Right lung (tissue), 5 donors: ENCODE measurements around the gene ZNF324B. TPM values are rescaled to one million over a fixed set of nuclear protein-coding genes. Genes with fewer than 3 reads are reported as not detected.
A peak's percentile ranks its signal among the peaks of the same experiment; 100 is the strongest.
"Not testable (repeated sequence)": the region's sequence is repeated elsewhere in the genome, so short reads cannot be mapped to it uniquely, and the experiment has no call there.

Source experiments
- DNase-seq, 2 donors: peaks; one replicate each; pipeline ENCODE4 v3.0.0-alpha.2; 2013
- polyA plus RNA-seq, 5 donors: library from polyadenylated mRNA; unstranded; fragments of 120-200 nt; gene quantifications; one replicate each; pipeline versions ENCODE4 v1.2.1 to v1.2.3, GENCODE V29; 2013; ENCODE audit warnings: inconsistent platforms in 1 of 5, low replicate concordance in 1 of 5; ENCODE audit not compliant: insufficient read length in 5 of 5, insufficient read depth in 1 of 5

Gene ZNF324B
- polyA plus RNA-seq, 5 donors: 4.6 to 8.0 (median 6.7) TPM

DNA sequence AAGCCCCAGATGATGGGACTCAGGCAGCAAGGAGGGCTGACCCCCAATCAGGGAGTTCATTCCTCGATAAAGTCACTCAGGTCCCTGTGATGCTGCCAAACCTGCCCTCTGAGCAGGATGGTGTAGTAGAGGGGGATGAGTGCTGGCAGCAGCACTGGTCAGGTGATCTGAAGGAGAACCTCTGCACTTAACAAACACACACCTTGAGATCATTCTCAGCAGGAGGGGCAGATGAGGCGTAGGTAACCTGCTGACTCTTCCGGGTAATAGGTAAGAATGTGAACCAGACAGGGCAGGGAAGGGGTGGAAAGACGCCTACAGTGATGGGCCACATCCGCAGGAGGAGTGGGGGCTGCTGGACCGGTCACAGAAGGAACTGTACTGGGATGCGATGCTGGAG, 27.9 kb downstream of the ZNF324B start:
- no peak for DNase-seq

DNA sequence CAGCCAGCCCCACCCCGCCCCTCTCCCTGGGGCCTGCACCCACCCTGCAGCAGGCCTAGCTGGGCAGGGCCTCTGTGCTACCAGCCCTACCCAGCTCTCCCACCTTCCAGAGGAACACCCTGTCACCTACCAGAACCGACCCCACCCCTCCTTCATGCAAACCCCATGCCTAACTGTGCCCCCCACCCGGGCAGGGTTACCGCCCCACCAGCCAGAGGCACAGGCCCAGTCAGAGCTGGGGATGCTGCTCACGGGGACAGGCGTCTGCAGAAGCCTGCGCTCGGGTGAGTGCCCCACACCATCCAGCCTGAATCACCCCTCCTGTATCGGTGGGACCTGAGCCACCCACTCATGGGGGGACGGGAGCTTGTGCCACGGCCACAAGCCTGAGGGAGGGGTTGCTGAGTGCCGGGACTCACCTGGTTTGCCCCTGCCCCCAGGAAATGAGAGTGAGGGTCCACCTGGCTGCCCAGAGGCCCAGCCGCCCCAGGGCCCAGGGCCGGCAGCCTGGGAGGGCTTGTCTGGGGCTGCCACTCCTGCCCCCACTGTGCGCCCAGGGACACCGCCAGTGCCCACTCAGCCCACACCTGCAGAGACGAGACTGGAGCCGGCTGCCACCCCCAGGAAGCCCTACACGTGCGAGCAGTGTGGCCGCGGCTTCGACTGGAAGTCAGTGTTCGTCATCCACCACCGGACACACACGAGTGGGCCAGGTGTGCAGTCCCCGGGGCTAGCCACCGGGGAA, 28.5 kb downstream of the ZNF324B start:
- DNase-seq: no peak

DNA sequence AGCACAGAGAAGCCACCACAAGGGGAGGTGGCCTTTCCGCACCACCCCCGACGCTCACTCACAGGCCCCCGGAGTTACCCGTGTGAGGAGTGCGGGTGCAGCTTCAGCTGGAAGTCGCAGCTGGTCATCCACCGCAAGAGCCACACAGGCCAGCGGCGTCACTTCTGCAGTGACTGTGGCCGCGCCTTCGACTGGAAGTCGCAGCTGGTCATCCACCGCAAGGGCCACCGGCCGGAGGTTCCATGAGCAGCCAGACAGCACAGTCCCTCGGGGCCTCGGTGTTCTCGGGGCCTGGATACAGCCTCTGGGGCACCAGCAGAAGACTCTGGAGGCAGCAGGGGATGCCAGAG, 29.0 kb downstream of the ZNF324B start:
- no peak for DNase-seq

DNA sequence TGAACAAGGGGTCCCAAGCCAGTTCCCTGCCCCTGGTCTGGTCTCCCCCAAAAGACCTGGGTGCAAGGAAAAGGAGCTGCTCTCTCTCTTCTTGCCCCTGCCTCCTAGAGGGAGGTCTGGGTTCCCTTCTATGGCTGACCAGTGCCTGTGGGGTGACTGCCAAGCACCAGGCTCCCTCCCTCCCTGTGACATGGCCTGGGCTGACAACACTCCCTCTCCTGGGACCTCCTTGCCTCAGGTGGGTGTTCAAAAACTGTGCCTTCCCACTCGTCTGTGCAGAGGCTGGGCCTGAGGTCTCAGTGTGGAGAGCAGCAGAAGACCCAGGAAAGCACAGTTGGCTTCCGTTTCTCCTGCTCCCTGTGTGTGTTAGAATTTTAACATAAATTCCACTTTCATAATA, 29.4 kb downstream of the ZNF324B start:
- DNase-seq: no peak

DNA sequence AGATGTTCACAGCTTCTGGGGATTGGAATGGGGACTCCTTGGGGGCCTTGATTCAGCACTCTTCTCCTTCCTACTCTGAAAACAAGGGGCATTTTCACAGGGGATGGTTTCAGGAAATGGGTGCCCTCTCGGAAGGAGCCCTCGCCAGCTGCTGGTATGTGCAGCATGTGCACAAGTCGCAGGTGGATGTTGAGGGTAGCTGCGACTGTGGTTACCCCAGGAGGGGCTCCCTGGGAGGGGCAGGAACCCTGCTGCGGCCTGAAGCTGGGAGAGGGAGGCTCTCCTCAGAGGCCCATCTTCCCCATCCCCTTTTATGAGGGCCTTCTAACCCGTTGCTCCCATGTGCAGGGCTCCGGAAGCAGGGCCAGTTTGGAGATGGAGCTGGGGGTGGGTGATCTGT, 30.9 kb downstream of the ZNF324B start:
- no peak for DNase-seq

DNA sequence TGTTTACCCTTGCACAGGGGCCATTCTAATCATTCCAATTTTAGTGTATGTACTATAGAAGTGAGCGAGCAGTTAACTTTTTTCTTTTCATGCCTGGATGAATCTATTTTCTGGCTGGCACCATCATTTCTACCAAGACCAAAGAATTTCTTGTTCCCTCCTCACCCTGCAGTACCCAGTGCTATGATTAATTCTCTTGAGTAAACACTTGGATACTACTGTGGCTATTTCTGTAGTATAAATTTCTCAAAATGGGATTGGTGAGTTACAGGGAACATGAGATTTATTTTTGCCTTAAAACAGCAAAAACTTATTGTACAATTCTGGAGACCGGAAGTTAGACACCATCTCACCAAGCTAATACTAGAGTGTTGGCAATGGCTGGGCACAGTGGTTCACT, 32.4 kb downstream of the ZNF324B start:
- DNase-seq: no peak

DNA sequence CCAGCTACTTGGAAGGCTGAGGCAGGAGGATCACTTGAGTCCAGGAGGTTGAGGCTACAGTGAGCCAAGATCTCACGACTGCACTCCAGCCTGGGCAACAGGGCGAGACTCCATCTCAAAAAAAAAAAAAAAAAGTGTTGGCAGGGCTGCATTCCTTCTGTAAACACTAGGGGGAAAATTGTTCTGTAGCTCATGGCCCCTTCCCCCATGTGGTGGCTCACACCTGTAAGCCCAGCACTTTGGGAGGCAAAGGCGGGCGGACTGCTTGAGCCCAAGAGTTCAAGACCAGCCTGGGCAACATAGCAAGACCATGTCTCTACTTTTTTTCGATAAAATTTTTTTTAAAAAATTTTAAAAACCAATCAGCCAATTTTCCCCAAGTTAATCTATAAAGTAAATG, 32.9 kb downstream of the ZNF324B start:
- not testable (repeated sequence) for DNase-seq

DNA sequence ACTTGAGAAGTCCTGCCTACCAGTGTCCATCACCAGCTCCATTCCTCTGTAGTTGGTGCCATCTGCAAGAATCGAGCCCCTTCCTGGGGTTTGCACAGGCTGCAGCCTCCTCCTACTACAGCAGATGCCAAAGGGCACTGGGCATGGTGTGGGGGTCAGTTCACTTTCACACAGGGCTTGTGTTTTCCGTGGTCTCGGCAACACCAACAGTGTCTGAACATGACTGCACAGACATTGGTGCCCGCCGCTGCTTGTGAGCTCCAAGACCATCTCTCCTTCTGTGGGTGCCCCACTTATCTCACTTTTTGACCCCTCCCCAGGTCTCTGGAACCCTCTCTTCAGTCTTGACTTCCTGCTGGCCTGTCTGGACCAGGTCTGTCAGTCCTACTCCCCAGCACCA, 40.0 kb downstream of the ZNF324B start:
- no peak for DNase-seq

DNA sequence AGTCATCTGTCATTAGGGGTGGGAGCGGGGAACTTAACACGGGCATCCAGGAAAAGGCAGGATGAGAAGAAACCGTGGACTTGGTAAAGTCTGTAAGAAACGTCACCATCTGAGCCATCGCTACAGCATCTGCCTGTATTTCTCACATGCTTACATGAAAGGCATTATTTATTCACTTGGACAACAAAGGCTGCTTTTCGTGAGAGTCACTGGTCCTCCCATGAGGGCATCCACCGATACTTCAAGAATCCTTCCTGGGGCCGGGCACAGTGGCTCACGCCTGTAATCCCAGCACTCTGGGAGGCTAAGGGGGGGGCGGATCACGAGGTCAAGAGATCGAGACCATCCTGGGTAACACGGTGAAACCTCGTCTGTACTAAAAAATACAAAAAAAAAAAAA, 40.8 kb downstream of the ZNF324B start:
- DNase-seq: no peak

DNA sequence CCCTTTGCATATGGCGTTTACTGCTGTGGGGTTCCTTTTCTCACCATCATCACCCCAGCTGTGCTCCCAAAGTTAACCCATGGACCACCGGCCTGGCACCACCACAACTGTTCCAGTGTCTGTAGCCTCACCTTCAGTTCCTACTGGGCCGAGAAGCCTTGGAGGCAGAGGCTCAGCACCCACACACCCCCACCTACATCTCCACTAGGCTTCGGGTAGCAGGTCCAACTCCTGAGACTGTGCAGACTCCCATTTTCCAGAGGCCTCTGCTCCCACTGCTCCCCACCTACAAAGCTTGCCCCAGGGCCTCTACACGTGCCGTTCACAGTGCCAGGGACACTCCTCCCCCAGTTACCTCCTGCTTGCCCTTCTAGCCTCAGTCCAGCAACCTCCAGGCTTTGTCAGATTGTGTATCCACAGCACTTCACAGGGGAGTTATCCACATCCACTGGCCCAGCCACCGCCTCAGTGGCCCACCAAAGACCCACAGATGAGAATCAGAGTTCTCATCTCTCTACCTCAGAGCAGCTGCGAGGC, 46.3 kb downstream of the ZNF324B start:
- no peak for DNase-seq

DNA sequence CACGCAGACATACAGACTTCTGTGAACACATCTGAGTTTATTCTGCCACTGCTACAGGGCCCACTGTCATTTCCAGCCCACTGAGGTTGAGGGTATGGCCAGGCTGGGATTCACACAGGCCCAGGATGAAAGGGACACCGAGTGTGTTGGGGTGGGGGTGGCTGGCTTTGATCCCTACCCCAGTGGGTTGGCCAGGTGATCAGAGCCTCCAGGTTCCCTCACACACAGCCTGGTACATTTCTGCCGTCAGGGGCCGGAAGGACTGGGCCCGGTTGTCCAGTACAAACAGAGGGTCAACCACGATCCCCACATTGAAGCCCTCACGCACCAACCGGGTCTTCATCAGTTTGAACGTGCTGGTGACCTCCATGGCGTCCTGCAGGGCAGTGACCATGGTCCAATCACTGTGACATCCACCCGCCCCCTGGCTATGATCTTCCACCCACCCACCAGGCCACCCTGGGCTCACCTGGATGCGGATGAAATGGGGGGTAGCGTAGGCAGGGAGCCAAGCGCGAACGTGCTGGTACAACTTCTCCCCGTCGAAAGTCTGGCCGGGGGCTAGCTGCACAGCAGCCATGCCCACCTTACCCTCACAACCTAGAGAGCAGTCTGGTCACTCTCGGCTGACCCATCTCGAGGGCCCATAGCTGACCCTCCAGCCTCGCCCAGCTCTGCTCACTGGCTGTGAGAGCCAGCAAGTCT, 47.0 kb downstream of the ZNF324B start:
- no peak for DNase-seq

DNA sequence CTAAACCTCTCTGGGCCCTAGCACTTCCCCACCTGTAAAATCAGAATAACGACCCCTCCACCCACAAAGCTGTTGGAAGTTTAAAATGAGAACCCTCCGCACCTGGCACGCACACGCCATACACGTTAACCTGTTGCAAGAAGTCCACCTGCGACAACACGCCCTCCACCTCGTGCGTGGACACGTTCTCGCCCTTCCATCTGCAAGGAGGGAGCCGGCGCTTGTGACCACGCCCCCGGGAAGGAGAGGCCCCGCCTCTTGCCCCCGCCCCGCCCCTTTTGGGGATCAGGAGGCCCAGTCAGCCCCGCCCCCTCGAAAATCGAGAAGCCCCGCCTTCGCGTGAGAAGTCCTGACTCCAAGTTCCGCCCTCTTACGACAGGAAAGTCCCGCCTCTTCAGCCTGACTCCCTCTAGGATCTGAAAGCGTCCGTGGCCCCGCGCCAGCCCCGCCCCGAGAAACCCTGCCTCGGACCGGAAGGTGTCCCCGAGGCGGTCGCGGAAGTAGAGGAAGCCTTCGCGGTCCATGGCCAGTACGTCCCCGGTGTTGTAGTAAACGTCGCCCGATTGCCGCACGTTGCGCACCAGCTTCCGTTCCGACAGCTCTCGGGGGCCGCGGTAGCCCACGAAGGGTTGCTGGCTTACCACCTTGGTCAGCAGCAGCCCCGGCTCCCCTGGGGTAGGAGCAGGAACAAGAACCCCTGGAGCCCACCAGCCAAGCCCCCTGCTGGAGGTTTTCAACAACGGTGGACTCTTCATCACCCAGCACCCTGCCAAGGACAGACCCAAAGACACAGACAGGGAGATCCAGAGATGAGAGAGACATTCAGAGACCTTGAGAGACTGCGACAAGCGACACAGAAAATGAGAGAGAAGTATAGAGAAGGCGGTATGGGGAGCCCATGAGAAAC, 47.9 kb downstream of the ZNF324B start:
- peak; percentile 95 for DNase-seq

DNA sequence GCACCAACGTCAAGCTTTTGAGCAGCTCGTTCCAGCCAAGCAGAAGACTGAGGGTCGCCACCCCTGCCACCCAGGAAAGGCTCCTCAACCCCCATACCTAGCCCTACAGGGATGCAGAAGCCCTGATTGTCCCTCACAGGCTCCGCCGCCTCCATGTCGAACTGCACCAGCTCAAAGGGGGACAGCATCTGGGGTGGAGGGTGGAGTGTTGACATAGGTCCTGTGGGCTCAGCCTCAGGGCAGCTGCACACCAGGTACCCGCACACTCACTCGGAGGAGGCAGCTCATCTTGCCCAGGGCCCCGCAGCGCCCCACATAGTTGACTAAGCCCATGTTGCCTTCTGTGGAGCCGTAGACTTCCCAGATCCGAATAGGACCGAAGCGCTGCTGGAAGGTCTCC, 48.8 kb downstream of the ZNF324B start:
- no peak for DNase-seq

Other genes starting within 250 kb of the ZNF324B start
- 10 to 100 TPM; 29.3 to 41.2 (median 39.0) TPM for gene ZNF544, start 222.7 kb upstream of the ZNF324B start, polyA plus RNA-seq
- 10 to 100 TPM in 1 of 5 donors, 1 to 10 TPM in 4; 7.0 to 10.4 (median 9.7) TPM for gene ZNF8, start 172.7 kb upstream of the ZNF324B start, polyA plus RNA-seq
- 10 to 100 TPM; 50.7 to 57.1 (median 53.8) TPM for gene ERVK3-1, start 146.2 kb upstream of the ZNF324B start, polyA plus RNA-seq
- gene ZSCAN22, start 124.6 kb upstream of the ZNF324B start, polyA plus RNA-seq: 1 to 10 TPM; 3.6 to 4.5 (median 3.9) TPM
- gene A1BG, start 98.1 kb upstream of the ZNF324B start, polyA plus RNA-seq: 1 to 10 TPM in 3 of 5 donors, under 1 TPM in 2; 0.90 to 4.6 (median 1.9) TPM
- 1 to 10 TPM; 2.5 to 4.7 (median 3.0) TPM for gene ZNF497, start 88.9 kb upstream of the ZNF324B start, polyA plus RNA-seq
- gene ZNF837, start 70.6 kb upstream of the ZNF324B start, polyA plus RNA-seq: 1 to 10 TPM; 1.4 to 4.2 (median 2.2) TPM
- 1,000 to 10,000 TPM; 1,196 to 1,701 (median 1,259) TPM for gene RPS5, start 64.4 kb upstream of the ZNF324B start, polyA plus RNA-seq
- not detected for gene RNF225, start 56.0 kb upstream of the ZNF324B start, polyA plus RNA-seq
- 10 to 100 TPM in 2 of 5 donors, 1 to 10 TPM in 3; 8.0 to 11.3 (median 9.9) TPM for gene ZNF584, start 43.0 kb upstream of the ZNF324B start, polyA plus RNA-seq
- gene ZNF132, start 11.5 kb upstream of the ZNF324B start, polyA plus RNA-seq: 10 to 100 TPM in 4 of 5 donors, 1 to 10 TPM in 1; 7.8 to 11.3 (median 10.7) TPM
- 10 to 100 TPM in 1 of 5 donors, 1 to 10 TPM in 4; 6.8 to 10.1 (median 8.5) TPM for gene ZNF324, start 15.5 kb downstream of the ZNF324B start, polyA plus RNA-seq
- 10 to 100 TPM; 12.0 to 16.5 (median 14.0) TPM for gene ZNF446, start 24.7 kb downstream of the ZNF324B start, polyA plus RNA-seq
- gene SLC27A5, start 60.4 kb downstream of the ZNF324B start, polyA plus RNA-seq: 1 to 10 TPM; 5.8 to 9.5 (median 7.8) TPM
- gene ZBTB45, start 68.2 kb downstream of the ZNF324B start, polyA plus RNA-seq: 10 to 100 TPM in 2 of 5 donors, 1 to 10 TPM in 3; 7.2 to 17.2 (median 9.1) TPM
- gene TRIM28, start 92.4 kb downstream of the ZNF324B start, polyA plus RNA-seq: 100 to 1,000 TPM; 459 to 685 (median 528) TPM
- gene CHMP2A, start 103.5 kb downstream of the ZNF324B start, polyA plus RNA-seq: 100 to 1,000 TPM in 1 of 5 donors, 10 to 100 TPM in 4; 83.6 to 114 (median 94.7) TPM
- 10 to 100 TPM; 64.8 to 90.5 (median 77.1) TPM for gene UBE2M, start 107.0 kb downstream of the ZNF324B start, polyA plus RNA-seq
- gene MZF1, start 121.7 kb downstream of the ZNF324B start, polyA plus RNA-seq: 10 to 100 TPM; 27.0 to 49.9 (median 40.9) TPM